B cell (primary cell): ENCODE measurements around the gene ZNF407. TPM values are rescaled to one million over a fixed set of nuclear protein-coding genes. Genes with fewer than 3 reads are reported as not detected.

Source experiments
- ATAC-seq: fragments of 200-7000 bp; cut with Tn5 transposase; one replicate; pipeline ENCODE4 v1.10.0; 2021; ENCODE audit warnings: low read depth, mild to moderate bottlenecking, moderate number of reproducible peaks, moderate library complexity
- CTCF ChIA-PET: fragments of 350-600 bp; sonication (Branson Sonifier 250); formaldehyde crosslinking; loops from one replicate; lab custom pipeline; 2021; ENCODE audit warnings: antibody characterized with exemption, inconsistent platforms; lab: Charles Lee
- POLR2A ChIA-PET: fragments of 350-600 bp; sonication (Branson Sonifier 250); formaldehyde crosslinking; loops from one replicate; lab custom pipeline; 2021; ENCODE audit warnings: antibody characterized with exemption; lab: Charles Lee
- DNase-seq: peaks from one replicate; pipeline ENCODE4 v3.0.0; 2013
- H2AFZ ChIP-seq: 2 replicates; pipeline ENCODE4 v1.6.1; 2012; ENCODE audit warnings: mild to moderate bottlenecking, low read depth, low read length; ENCODE audit not compliant: insufficient read depth, poor library complexity, severe bottlenecking
- H3K27ac ChIP-seq, 2 donors: 1 replicate in 1 of 2; 2 replicates in 1 of 2; pipeline ENCODE4 v1.5.1; 2012 to 2013; ENCODE audit warnings: low read length in 2 of 2, mild to moderate bottlenecking in 2 of 2, moderate library complexity in 1 of 2
- H3K27me3 ChIP-seq, 4 experiments: fragments of 200-600 bp in 1 of 4; sonication (generic) in 1 of 4; replicated peaks in 1 of 4; 1 replicate in 2 of 4; 2 replicates in 2 of 4; pipeline versions ENCODE4 v1.6.1 to v1.7.0; 2013 to 2016; ENCODE audit warnings: low read length in 3 of 4, mild to moderate bottlenecking in 2 of 4, mixed read lengths in 1 of 4, moderate library complexity in 1 of 4; ENCODE audit not compliant: insufficient read depth in 4 of 4, control insufficient read depth in 3 of 4; ENCODE audit errors: control extremely low read depth in 1 of 4
- H3K36me3 ChIP-seq, 2 experiments: replicated peaks in 1 of 2; 1 replicate in 1 of 2; 2 replicates in 1 of 2; pipeline versions ENCODE4 v1.6.1 to v1.7.1; 2013; ENCODE audit warnings: low read length in 1 of 2; ENCODE audit not compliant: insufficient read depth in 2 of 2, control insufficient read depth in 1 of 2; ENCODE audit errors: control extremely low read depth in 1 of 2, extremely low read depth in 1 of 2
- H3K4me1 ChIP-seq, 2 donors: fragments of 200-600 bp in 1 of 2; sonication (generic) in 1 of 2; 1 replicate in 1 of 2; 2 replicates in 1 of 2; pipeline versions ENCODE4 v1.5.1 to v1.6.1; 2013 to 2017; ENCODE audit warnings: low read length in 2 of 2; ENCODE audit not compliant: control insufficient read depth in 2 of 2, insufficient read depth in 2 of 2
- H3K4me2 ChIP-seq: replicated peaks from 2 replicates; pipeline ENCODE3; 2012; ENCODE audit warnings: mild to moderate bottlenecking, low read depth, low read length; ENCODE audit not compliant: poor library complexity, severe bottlenecking
- H3K4me3 ChIP-seq, 5 experiments: fragments of 200-600 bp in 1 of 5; sonication (generic) in 1 of 5; 1 replicate in 3 of 5; 2 replicates in 2 of 5; pipeline versions ENCODE4 v1.5.1 to v1.7.0; 2011 to 2016; ENCODE audit warnings: low read length in 4 of 5, mild to moderate bottlenecking in 4 of 5, low read depth in 2 of 5, control low read depth in 1 of 5, moderate library complexity in 1 of 5; ENCODE audit not compliant: insufficient read depth in 1 of 5; ENCODE audit errors: control extremely low read depth in 1 of 5, extremely low read depth in 1 of 5
- H3K79me2 ChIP-seq: fragments of 200-600 bp; sonication (generic); one replicate; pipeline ENCODE4 v1.6.0; 2016; ENCODE audit warnings: low read length; ENCODE audit not compliant: control insufficient read depth, insufficient read depth
- H3K9ac ChIP-seq: fragments of 200-600 bp; sonication (generic); 2 replicates; pipeline ENCODE4 v1.6.1; 2017; ENCODE audit warnings: mild to moderate bottlenecking, low read length, moderate library complexity
- H3K9me3 ChIP-seq, 3 donors: one replicate each; pipeline versions ENCODE4 v1.6.1 to v1.7.1; 2013; ENCODE audit warnings: low read length in 2 of 3; ENCODE audit not compliant: control insufficient read depth in 2 of 3, insufficient read depth in 1 of 3; ENCODE audit errors: control extremely low read depth in 1 of 3
- H4K20me1 ChIP-seq: 2 replicates; pipeline ENCODE4 v1.6.0; 2012; ENCODE audit warnings: mild to moderate bottlenecking, low read length; ENCODE audit not compliant: insufficient read depth, control insufficient read depth, poor library complexity, severe bottlenecking
- H3K27ac Mint-ChIP-seq: one replicate; pipeline ENCODE4 v1.8.0; 2021; ENCODE audit warnings: mixed read lengths
- H3K27me3 Mint-ChIP-seq: one replicate; pipeline ENCODE4 v1.8.0; 2021; ENCODE audit warnings: mixed read lengths
- H3K4me1 Mint-ChIP-seq: one replicate; pipeline ENCODE4 v1.8.0; 2021; ENCODE audit warnings: mixed read lengths
- H3K4me3 Mint-ChIP-seq: one replicate; pipeline ENCODE4 v1.8.0; 2021; ENCODE audit warnings: mixed read lengths
- H3K9me3 Mint-ChIP-seq: one replicate; pipeline ENCODE4 v1.8.0; 2022; ENCODE audit warnings: mixed read lengths; ENCODE audit not compliant: insufficient read depth
- EZH2 ChIP-seq: IDR thresholded peaks from 2 replicates; pipeline ENCODE4 v1.6.1; 2012; ENCODE audit warnings: borderline replicate concordance, low read depth, mild to moderate bottlenecking, moderate library complexity, low read length; ENCODE audit not compliant: insufficient read depth, poor library complexity, severe bottlenecking
- WGBS: methylation state at CpG from one replicate; pipeline ENCODE4 v1.1.5; 2013; ENCODE audit warnings: missing lambda C conversion rate; ENCODE audit not compliant: insufficient coverage; 5-methylcytosine and 5-hydroxymethylcytosine counted together
- intact Hi-C: fragments of 100-400 bp; cut with micrococcal nuclease; formaldehyde crosslinking; loops from one replicate; pipeline ENCODE4 v1.10.0; 2022
- polyA plus RNA-seq: library from polyadenylated mRNA; depleted of rRNA; stranded (reverse); fragments of >200 nt; gene quantifications from 2 replicates; pipeline ENCODE4 v1.2.3, GENCODE V29; 2012
- total RNA-seq, 2 donors: library from RNA; stranded (reverse); fragments of 120-200 nt in 1 of 2; gene quantifications; 1 replicate in 1 of 2; 2 replicates in 1 of 2; pipeline versions ENCODE4 v1.2.3 to v1.2.4, GENCODE V29; 2013 to 2022
- TF ChIP-seq, protein P1 (sequence below): fragments of 200-600 bp; IDR thresholded peaks from one replicate; pipeline ENCODE4 v1.8.0; 2022; ENCODE audit warnings: antibody characterized with exemption, mild to moderate bottlenecking

The ZNF407 gene
- total and polyA plus RNA-seq, 2 donors (not counting 1 experiment from before 2014, with no cell fraction given), result 4.5 to 37.1 TPM

DNA sequence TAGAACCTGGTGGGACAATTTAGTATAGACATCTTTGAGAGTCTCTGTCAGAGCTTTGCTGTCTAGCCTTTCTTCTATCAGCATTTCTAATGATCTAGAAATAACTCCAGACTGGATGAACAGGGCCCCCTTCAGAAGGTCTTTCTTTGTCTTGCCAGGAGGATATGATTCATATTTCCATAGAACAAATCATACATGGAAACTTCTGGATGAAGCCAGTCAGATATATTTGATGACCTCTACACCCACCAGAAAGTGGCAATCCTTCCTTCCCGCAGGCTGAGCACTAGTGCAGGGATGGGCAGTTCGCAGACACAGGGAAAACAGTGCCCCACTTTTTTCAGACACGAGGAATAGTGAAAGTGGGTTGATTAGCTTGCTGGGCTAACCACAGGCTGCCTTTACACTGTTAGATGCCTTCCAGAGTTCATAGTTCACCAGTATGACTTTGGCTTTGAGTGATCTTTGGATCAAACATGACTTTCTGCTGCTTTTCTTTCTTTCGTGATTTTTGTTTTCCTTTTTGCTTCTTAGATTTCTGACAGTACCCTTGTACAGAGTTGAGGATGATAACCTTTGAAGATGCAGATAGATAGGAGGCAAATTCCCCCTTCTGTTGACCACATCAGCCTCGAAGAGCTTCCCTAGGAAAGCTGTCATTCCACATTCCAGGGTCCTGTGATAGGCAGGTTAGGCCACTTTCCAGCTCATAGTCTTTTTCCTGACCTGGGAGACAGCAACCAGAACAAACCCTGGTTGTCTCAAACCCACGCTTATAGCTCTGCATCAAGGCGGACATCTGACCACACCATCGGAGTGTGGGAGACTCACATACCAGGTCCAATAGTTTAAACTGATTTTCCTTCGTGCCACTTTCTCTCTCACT is 237.0 kb downstream of the ZNF407 start:
- POLR2A ChIA-PET, result no interaction called here
- no peak overlapping the region for H3K27ac ChIP-seq
- no peaks in the 10 kb centered on the region for H3K79me2 ChIP-seq
- no peaks in the 10 kb centered on the region for H3K9me3 ChIP-seq
- 94% methylated on average over 7 of the region's 9 CpGs for WGBS
- no peak overlapping the region for H3K9ac ChIP-seq
- no peaks in the 10 kb centered on the region for H3K27me3 ChIP-seq
- CTCF ChIA-PET, result no interaction called here
- Mint-ChIP-seq H3K27me3 (no peaks in the 10 kb centered on the region), H3K4me3 (no peak overlapping the region), H3K4me1 (no peaks in the 10 kb centered on the region), H3K27ac (no peak overlapping the region), H3K9me3 (no peaks in the 10 kb centered on the region)
- intact Hi-C loops, result no loop called here
- no peaks in the 10 kb centered on the region for H4K20me1 ChIP-seq
- no peak overlapping the region for H3K4me2 ChIP-seq
- H3K4me3 ChIP-seq, result no peak overlapping the region
- no peaks in the 10 kb centered on the region for H3K4me1 ChIP-seq
- no peaks in the 10 kb centered on the region for H3K36me3 ChIP-seq
- no peak overlapping the region for H2AFZ ChIP-seq
- ATAC-seq (no peak), DNase-seq (no peak)
- TF ChIP-seq, protein P1, sequence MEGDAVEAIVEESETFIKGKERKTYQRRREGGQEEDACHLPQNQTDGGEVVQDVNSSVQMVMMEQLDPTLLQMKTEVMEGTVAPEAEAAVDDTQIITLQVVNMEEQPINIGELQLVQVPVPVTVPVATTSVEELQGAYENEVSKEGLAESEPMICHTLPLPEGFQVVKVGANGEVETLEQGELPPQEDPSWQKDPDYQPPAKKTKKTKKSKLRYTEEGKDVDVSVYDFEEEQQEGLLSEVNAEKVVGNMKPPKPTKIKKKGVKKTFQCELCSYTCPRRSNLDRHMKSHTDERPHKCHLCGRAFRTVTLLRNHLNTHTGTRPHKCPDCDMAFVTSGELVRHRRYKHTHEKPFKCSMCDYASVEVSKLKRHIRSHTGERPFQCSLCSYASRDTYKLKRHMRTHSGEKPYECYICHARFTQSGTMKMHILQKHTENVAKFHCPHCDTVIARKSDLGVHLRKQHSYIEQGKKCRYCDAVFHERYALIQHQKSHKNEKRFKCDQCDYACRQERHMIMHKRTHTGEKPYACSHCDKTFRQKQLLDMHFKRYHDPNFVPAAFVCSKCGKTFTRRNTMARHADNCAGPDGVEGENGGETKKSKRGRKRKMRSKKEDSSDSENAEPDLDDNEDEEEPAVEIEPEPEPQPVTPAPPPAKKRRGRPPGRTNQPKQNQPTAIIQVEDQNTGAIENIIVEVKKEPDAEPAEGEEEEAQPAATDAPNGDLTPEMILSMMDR, result no peak
- no peak for TF ChIP-seq EZH2
